Transverse colon (tissue), 3 donors: ENCODE data around the gene PLTP.

ENCODE experiments used
- POLR2A ChIP-seq: fragments of 450-650 bp; IDR thresholded peaks from one replicate; pipeline ENCODE4 v1.6.1; 2016; ENCODE audit warnings: antibody characterized with exemption, mild to moderate bottlenecking, moderate library complexity
- TF ChIP-seq, protein P1 (sequence below), 5 experiments: fragments of 200-600 bp in 3 of 5; fragments of 450-650 bp in 2 of 5; sonication (generic) in 3 of 5; IDR thresholded peaks; 1 replicate in 2 of 5; 2 replicates in 3 of 5; pipeline ENCODE4 v1.5.1; 2016 to 2017; ENCODE audit warnings: antibody characterized with exemption in 5 of 5, inconsistent platforms in 3 of 5, mild to moderate bottlenecking in 2 of 5, moderate library complexity in 1 of 5

DNA sequence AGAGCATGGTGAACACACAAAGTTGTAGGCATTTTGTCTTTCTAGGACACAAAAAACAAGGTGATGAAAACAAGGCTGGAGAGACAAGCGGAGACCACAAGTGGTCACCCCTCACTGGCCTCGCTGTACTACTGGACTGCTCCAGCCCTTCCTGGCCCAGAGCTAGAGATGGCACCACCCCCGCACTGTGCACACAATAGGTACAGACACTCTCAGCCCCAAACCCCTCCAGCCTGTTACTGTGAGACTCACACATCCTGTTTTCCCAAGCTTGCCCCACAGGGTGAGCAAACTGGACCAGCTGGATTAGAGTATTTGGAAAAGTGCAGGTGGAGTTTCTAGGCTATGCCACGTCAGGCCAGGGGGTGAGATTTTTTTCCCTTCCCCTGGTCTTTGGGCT, 39.3 kb downstream of the PLTP start:
- TF ChIP-seq, protein P1, sequence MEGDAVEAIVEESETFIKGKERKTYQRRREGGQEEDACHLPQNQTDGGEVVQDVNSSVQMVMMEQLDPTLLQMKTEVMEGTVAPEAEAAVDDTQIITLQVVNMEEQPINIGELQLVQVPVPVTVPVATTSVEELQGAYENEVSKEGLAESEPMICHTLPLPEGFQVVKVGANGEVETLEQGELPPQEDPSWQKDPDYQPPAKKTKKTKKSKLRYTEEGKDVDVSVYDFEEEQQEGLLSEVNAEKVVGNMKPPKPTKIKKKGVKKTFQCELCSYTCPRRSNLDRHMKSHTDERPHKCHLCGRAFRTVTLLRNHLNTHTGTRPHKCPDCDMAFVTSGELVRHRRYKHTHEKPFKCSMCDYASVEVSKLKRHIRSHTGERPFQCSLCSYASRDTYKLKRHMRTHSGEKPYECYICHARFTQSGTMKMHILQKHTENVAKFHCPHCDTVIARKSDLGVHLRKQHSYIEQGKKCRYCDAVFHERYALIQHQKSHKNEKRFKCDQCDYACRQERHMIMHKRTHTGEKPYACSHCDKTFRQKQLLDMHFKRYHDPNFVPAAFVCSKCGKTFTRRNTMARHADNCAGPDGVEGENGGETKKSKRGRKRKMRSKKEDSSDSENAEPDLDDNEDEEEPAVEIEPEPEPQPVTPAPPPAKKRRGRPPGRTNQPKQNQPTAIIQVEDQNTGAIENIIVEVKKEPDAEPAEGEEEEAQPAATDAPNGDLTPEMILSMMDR (IDR thresholded peaks at IDR 0.05), result no peak
- no peak for TF ChIP-seq POLR2A
